Measurements from ENCODE around the gene GNAT1.

GRCh38 chr3:50168791-50169190 lies 22.6 kb upstream of the GNAT1 start:
- no peak for TF ChIP-seq CTCF (IDR thresholded peaks at IDR 0.05)
- TF ChIP-seq POLR2A (IDR thresholded peaks at IDR 0.05) = no peak

All from thyroid gland (tissue), 4 donors.